Pancreas (tissue), 10 donors: ENCODE measurements around the gene YAP1. TPM values are rescaled to one million over a fixed set of nuclear protein-coding genes. Genes with fewer than 3 reads are reported as not detected.

Experiments
- ATAC-seq, 4 donors: fragments of 200-7000 bp; cut with Tn5 transposase; one replicate each; pipeline versions ENCODE4 v1.8.0 to v1.9.1; 2020; ENCODE audit warnings: mild to moderate bottlenecking in 4 of 4, moderate library complexity in 4 of 4
- DNase-seq, 6 donors: peaks; one replicate each; pipeline ENCODE4 v3.0.0-alpha.2; 2020
- FAIRE-seq: peaks from 2 replicates; lab custom pipeline; 2012; peaks lifted over from hg19 to GRCh38; lab: Jason Lieb, UNC
- H3K27ac ChIP-seq, 4 donors: fragments of 200-600 bp; sonication (generic); 1 replicate in 3 of 4; 2 replicates in 1 of 4; pipeline versions ENCODE4 v1.5.0 to v1.8.0; 2020
- H3K27me3 ChIP-seq, 4 donors: fragments of 200-600 bp; one replicate each; pipeline ENCODE4 v1.8.0; 2021
- H3K36me3 ChIP-seq, 3 donors: fragments of 200-600 bp; sonication (generic) in 1 of 3; one replicate each; pipeline versions ENCODE4 v1.5.0 to v1.8.0; 2020 to 2021
- H3K4me1 ChIP-seq, 3 donors: fragments of 200-600 bp; one replicate each; pipeline ENCODE4 v1.8.0; 2021
- H3K4me3 ChIP-seq, 4 donors: fragments of 200-600 bp; sonication (generic) in 2 of 4; one replicate each; pipeline versions ENCODE4 v1.5.0 to v1.8.0; 2020 to 2021
- H3K9me3 ChIP-seq, 4 donors: fragments of 200-600 bp; one replicate each; pipeline ENCODE4 v1.8.0; 2021
- WGBS, 2 donors: extraction: QIAGEN DNeasy Blood & Tissue Kit; methylation state at CpG; one replicate each; pipeline ENCODE4 v1.1.7; 2013; 5-methylcytosine and 5-hydroxymethylcytosine counted together
- intact Hi-C, 3 donors: fragments of 100-400 bp; cut with DNase I; formaldehyde crosslinking; loops; one replicate each; pipeline versions ENCODE4 v1.11.1 to v1.14.2; 2022
- polyA plus RNA-seq, 2 donors: library from polyadenylated mRNA; stranded (reverse); fragments of 200-250 nt; gene quantifications; one replicate each; pipeline ENCODE4 v1.2.3, GENCODE V29; 2013
- total RNA-seq, 6 donors: library from RNA; stranded (reverse); fragmentation: NEBNext Ultra II Directional in 4 of 6; extraction: Animal tissue kit (Norgen Biotek cat#: 25700) in 4 of 6; gene quantifications; one replicate each; pipeline versions ENCODE4 v1.2.1 to v1.2.4, GENCODE V29; 2021 to 2023
- TF ChIP-seq, protein P1 (sequence below), 4 donors: fragments of 200-600 bp; sonication (generic) in 3 of 4; IDR thresholded peaks; one replicate each; pipeline versions ENCODE4 v1.5.0 to v1.8.0; 2021; ENCODE audit warnings: antibody characterized with exemption in 4 of 4
- donor health status: healthy with polysubstance abuse.
- donor health status: DM: no; HTN: no; CAD: no; lungs with moderate emphysema.
- donor health status: DM: no; HTN: no; CAD: no.
- donor health status: control.
- donor health status: control.
- donor health status: Bipolar disorder and iron deficiency.
- donor health status: DM: yes; HTN: yes; CAD: no.
- donor health status: DM: no; HTN: no; CAD: no.
- donor health status: DM: no; HTN: no; CAD: no.
- donor health status: DM: yes; HTN: yes; CAD: no.

YAP1 gene
- total and polyA plus RNA-seq, 8 donors: 8.7 to 46.5 (median 17.2) TPM

DNA sequence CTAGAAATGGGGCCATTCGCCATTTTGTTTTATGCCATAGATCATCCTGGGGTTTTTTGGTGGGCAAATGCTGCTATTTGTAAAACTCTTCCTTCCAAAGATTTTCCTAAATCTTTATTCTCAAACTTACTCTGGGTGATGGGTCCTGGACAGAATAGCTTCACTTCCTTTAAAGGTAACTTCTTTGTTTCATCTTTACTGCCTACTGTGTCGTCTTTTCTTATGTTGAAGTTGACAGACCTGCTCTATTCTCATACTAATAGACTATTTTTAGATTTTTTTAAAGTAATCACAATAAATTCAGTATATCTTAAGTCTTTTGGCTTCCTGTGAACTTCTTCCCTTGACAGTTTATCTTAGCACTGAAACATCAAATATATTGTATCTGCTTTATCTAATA is 98.6 kb downstream of the YAP1 start:
- no peak overlapping the region for H3K4me3 ChIP-seq
- FAIRE-seq (no peak), DNase-seq (no peak), ATAC-seq (no peak)
- TF ChIP-seq, protein P1, sequence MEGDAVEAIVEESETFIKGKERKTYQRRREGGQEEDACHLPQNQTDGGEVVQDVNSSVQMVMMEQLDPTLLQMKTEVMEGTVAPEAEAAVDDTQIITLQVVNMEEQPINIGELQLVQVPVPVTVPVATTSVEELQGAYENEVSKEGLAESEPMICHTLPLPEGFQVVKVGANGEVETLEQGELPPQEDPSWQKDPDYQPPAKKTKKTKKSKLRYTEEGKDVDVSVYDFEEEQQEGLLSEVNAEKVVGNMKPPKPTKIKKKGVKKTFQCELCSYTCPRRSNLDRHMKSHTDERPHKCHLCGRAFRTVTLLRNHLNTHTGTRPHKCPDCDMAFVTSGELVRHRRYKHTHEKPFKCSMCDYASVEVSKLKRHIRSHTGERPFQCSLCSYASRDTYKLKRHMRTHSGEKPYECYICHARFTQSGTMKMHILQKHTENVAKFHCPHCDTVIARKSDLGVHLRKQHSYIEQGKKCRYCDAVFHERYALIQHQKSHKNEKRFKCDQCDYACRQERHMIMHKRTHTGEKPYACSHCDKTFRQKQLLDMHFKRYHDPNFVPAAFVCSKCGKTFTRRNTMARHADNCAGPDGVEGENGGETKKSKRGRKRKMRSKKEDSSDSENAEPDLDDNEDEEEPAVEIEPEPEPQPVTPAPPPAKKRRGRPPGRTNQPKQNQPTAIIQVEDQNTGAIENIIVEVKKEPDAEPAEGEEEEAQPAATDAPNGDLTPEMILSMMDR (IDR thresholded peaks at IDR 0.05): no peak
- no peaks in the 10 kb centered on the region for H3K9me3 ChIP-seq
- intact Hi-C loops: no loop called here
- peaks cover 0 to under 1% (median 0%) of the 10 kb centered on the region in 3 donors for H3K4me1 ChIP-seq
- peaks cover 0 to 13% (median 3%) of the 10 kb centered on the region in 3 donors for H3K36me3 ChIP-seq
- WGBS, 2 donors: 94 to 97% methylated on average over 2 of the region's 2 CpGs
- no peak overlapping the region for H3K27ac ChIP-seq
- H3K27me3 ChIP-seq: no peaks in the 10 kb centered on the region

DNA sequence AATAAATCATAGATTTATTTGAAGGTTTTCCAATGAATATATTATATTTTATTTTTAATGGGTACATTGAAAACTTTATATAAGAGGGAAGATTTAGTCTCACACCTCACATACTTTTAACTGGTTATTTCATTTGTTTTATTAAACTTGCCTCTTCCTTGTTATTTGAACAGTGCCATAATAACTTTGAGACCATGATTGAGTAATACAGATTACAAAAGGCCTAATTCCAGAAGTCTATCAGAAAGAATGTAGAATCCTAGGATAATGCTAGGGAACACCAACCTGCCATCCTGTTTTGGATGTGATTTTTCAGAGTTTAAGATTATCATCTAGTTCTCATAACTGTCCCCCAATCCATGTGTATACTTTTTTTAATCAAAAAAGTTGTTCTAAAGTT is 104.4 kb downstream of the YAP1 start:
- FAIRE-seq (no peak), ATAC-seq (no peak), DNase-seq (no peak)
- Histone ChIP-seq H3K4me3 (no peak overlapping the region), H3K9me3 (no peaks in the 10 kb centered on the region), H3K4me1 (peaks cover 0 to 3% (median 0%) of the 10 kb centered on the region in 3 donors), H3K27me3 (no peaks in the 10 kb centered on the region), H3K36me3 (peaks cover 0 to 7% (median 0%) of the 10 kb centered on the region in 3 donors), H3K27ac (no peak overlapping the region)
- TF ChIP-seq, protein P1 (IDR thresholded peaks at IDR 0.05): no peak
- intact Hi-C loops: no loop called here

DNA sequence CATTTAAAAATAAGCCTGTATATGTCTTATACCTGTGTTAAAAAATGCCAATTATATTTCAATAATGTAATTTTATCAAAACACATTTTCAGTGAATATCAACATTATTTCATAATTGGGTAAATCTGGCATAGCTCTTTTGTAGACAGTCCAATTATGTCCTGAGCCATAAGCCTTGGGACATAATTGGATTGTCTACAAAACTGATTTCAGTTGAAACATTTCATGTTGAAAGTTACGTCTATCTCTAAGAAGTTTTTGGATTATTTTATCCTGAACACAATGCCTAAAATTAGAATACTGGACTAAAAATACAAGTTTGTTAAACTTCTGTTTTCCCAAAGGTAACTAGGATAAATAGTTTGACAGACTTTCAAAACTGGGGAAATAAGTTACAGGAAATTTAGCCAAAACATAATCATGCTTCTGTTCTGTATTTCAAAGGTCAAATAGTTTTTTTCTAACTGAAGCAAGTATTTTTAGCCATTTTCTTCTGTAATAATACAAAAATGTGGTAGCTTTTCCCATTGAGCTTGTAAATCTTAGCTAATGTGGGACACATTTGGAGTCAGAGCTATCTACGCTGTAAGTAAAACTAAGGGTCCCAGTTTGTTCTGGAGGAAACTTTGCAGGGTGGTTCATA is 106.3 kb downstream of the YAP1 start:
- peak; percentile 63 for FAIRE-seq
- H3K4me1 ChIP-seq: peaks cover 0 to 3% (median 0%) of the 10 kb centered on the region in 3 donors
- ATAC-seq: no peak
- no peak overlapping the region for H3K27ac ChIP-seq
- TF ChIP-seq, protein P1 (IDR thresholded peaks at IDR 0.05): no peak
- H3K4me3 ChIP-seq: no peak overlapping the region
- WGBS, 2 donors: 81 to 87% methylated on average over 2 of the region's 2 CpGs
- H3K36me3 ChIP-seq: peaks cover 0 to under 1% (median 0%) of the 10 kb centered on the region in 3 donors
- no peak for DNase-seq
- intact Hi-C loops: no loop called here
- no peaks in the 10 kb centered on the region for H3K9me3 ChIP-seq
- no peaks in the 10 kb centered on the region for H3K27me3 ChIP-seq

DNA sequence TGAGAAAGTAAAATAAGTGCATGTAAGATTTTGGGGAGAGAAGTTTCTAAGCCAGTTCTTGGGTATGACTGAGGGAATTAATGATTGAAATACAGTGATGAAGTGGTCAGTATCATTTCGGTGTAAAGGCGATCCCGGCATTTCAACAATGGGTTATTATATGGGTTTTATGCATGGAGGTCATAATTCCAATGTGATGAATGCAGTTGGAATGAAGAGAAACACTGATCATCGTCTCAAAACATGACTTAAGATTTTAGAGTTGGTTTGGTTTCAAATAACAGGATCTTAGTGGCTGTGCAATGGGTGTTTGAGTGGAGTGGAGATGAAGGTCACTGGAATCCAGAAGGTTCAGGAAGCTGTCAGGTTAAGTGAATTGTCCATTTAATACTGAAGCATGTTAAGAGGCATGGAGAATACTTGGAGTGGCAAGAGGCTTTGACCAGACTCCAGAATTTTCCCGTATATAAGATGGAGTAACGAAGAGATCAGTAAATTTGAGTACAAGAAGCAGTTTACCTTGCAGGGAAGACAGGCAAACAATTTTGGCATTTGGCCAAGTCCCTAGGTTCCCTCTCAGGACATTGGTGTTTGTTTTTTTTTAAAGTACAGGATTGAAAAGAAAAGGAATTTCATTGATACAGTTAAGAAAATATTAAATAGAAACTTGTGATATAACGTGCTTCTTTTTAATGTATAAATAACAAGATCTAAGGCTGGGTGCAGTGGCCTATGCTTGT is 110.7 kb downstream of the YAP1 start:
- 89 to 91% methylated on average over 7 of the region's 7 CpGs for WGBS, 2 donors
- TF ChIP-seq, protein P1 (IDR thresholded peaks at IDR 0.05): no peak
- DNase-seq (no peak), ATAC-seq (no peak), FAIRE-seq (no peak)
- H3K9me3 ChIP-seq: no peaks in the 10 kb centered on the region
- H3K36me3 ChIP-seq: no peaks in the 10 kb centered on the region
- no peaks in the 10 kb centered on the region for H3K27me3 ChIP-seq
- H3K27ac ChIP-seq: no peak overlapping the region
- H3K4me3 ChIP-seq: no peak overlapping the region
- H3K4me1 ChIP-seq: no peaks in the 10 kb centered on the region
- intact Hi-C loops: no loop called here

DNA sequence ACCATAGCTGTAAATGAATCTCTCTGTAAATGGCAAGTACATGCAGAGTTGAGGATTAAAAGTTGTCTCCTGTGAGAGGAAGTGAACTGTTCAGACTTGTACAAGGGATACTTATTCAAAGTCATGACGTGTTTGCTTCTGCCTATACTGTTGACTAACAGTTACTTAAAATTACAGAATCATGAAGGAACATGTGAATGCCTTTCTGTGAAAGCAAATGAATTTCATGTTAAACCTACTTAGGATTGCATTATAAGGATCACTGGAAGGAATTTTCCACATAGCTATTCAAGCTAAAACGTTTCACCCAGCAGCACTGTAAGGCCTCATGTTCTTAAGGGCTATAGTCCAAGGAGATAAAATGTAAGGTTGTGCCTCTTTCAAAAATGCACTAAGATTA is 113.6 kb downstream of the YAP1 start:
- ATAC-seq: no peak
- 44 to 45% methylated on average over 2 of the region's 2 CpGs for WGBS, 2 donors
- TF ChIP-seq, protein P1 (IDR thresholded peaks at IDR 0.05): no peak
- Histone ChIP-seq H3K4me3 (no peak overlapping the region), H3K36me3 (no peaks in the 10 kb centered on the region), H3K27ac (no peak overlapping the region), H3K27me3 (no peaks in the 10 kb centered on the region), H3K4me1 (peaks cover 0 to 2% (median 0%) of the 10 kb centered on the region in 3 donors), H3K9me3 (no peaks in the 10 kb centered on the region)
- no peak for DNase-seq
- FAIRE-seq: no peak
- intact Hi-C loops: no loop called here
